GM23248 (cell line): ENCODE data around the gene TICAM1. TPM values are rescaled to one million over a fixed set of nuclear protein-coding genes. Genes with fewer than 3 reads are reported as not detected.
"Not testable (repeated sequence)": the region's sequence is repeated elsewhere in the genome, so short reads cannot be mapped to it uniquely, and the experiment has no call there.

Experiments used
- DNase-seq: peaks from one replicate; pipeline ENCODE4 v3.0.0-alpha.2; 2015
- H2AFZ ChIP-seq: fragments of 200-600 bp; sonication (generic); 2 replicates; pipeline ENCODE4 v1.6.1; 2016; ENCODE audit warnings: antibody characterized with exemption
- H3F3A ChIP-seq: fragments of 200-600 bp; sonication (generic); 2 replicates; pipeline ENCODE4 v1.6.1; 2016; ENCODE audit warnings: mild to moderate bottlenecking, antibody characterized with exemption, mixed run types; ENCODE audit not compliant: insufficient read depth
- H3K27ac ChIP-seq: fragments of 200-600 bp; sonication (generic); 2 replicates; pipeline ENCODE4 v1.5.1; 2016; ENCODE audit warnings: mild to moderate bottlenecking
- H3K27me3 ChIP-seq: fragments of 200-600 bp; sonication (generic); replicated peaks from 2 replicates; pipeline ENCODE4 v1.6.1; 2016; ENCODE audit warnings: mild to moderate bottlenecking; ENCODE audit not compliant: insufficient read depth
- H3K36me3 ChIP-seq: fragments of 200-600 bp; sonication (generic); 2 replicates; pipeline ENCODE4 v1.6.1; 2016; ENCODE audit warnings: low read depth, mild to moderate bottlenecking
- H3K4me1 ChIP-seq: fragments of 200-600 bp; sonication (generic); 2 replicates; pipeline ENCODE4 v1.6.1; 2016; ENCODE audit warnings: mild to moderate bottlenecking; ENCODE audit not compliant: insufficient read depth
- H3K4me2 ChIP-seq: fragments of 200-600 bp; sonication (generic); one replicate; pipeline ENCODE4 v1.6.1; 2016; ENCODE audit warnings: mild to moderate bottlenecking; ENCODE audit not compliant: unreplicated experiment
- H3K4me3 ChIP-seq: fragments of 200-600 bp; sonication (generic); 2 replicates; pipeline ENCODE4 v1.5.1; 2016; ENCODE audit warnings: mild to moderate bottlenecking
- H3K79me2 ChIP-seq: fragments of 200-600 bp; sonication (generic); 2 replicates; pipeline ENCODE4 v1.6.1; 2016; ENCODE audit warnings: mild to moderate bottlenecking; ENCODE audit not compliant: insufficient read depth
- H3K9ac ChIP-seq: fragments of 200-600 bp; sonication (generic); 2 replicates; pipeline ENCODE4 v1.6.1; 2016; ENCODE audit warnings: mild to moderate bottlenecking
- H3K9me2 ChIP-seq: fragments of 200-600 bp; sonication (generic); 2 replicates; pipeline ENCODE4 v1.6.1; 2016; ENCODE audit warnings: mixed run types, mild to moderate bottlenecking, moderate library complexity; ENCODE audit not compliant: insufficient read depth
- H3K9me3 ChIP-seq: fragments of 200-600 bp; sonication (generic); one replicate; pipeline ENCODE4 v1.6.1; 2017; ENCODE audit warnings: low read depth
- H4K20me1 ChIP-seq: fragments of 200-600 bp; sonication (generic); 2 replicates; pipeline ENCODE4 v1.6.0; 2016; ENCODE audit not compliant: insufficient read depth
- EZH2 ChIP-seq: fragments of 200-600 bp; sonication (generic); IDR thresholded peaks from 2 replicates; pipeline ENCODE4 v1.6.1; 2018; ENCODE audit warnings: antibody characterized with exemption, mild to moderate bottlenecking; ENCODE audit not compliant: insufficient read depth, poor library complexity, severe bottlenecking
- EZH2phosphoT487 ChIP-seq: fragments of 200-600 bp; sonication (generic); IDR thresholded peaks from 2 replicates; pipeline ENCODE4 v1.6.1; 2018; ENCODE audit warnings: antibody characterized with exemption, moderate library complexity, mild to moderate bottlenecking, low read depth; ENCODE audit not compliant: insufficient read depth
- WGBS, 2 experiments: methylation state at CpG; one replicate each; pipeline ENCODE4 v1.1.6; 2015 to 2017; ENCODE audit warnings: low lambda C conversion rate in 2 of 2, low coverage in 1 of 2; ENCODE audit errors: missing lambda C conversion rate in 2 of 2; 5-methylcytosine and 5-hydroxymethylcytosine counted together
- in situ Hi-C: fragments of 300-500 bp; cut with MboI; formaldehyde crosslinking; loops from 2 replicates; pipeline ENCODE4 v1.15.0; 2020
- polyA plus RNA-seq: library from polyadenylated mRNA; unstranded; fragments of >200 nt; fragmentation: Nextera tagmentation; extraction: Ambion mirVana; gene quantifications from 2 replicates; pipeline ENCODE4 v1.2.1, GENCODE V29; 2016
- total RNA-seq: library from RNA; depleted of rRNA; stranded (reverse); fragments of >200 nt; shearing (Covaris generic); gene quantifications from 2 replicates; pipeline ENCODE4 v1.2.3, GENCODE V29; 2014

The TICAM1 gene
- total and polyA plus RNA-seq, 2 experiments from 2014 or later = 4.2 to 19.9 TPM

DNA sequence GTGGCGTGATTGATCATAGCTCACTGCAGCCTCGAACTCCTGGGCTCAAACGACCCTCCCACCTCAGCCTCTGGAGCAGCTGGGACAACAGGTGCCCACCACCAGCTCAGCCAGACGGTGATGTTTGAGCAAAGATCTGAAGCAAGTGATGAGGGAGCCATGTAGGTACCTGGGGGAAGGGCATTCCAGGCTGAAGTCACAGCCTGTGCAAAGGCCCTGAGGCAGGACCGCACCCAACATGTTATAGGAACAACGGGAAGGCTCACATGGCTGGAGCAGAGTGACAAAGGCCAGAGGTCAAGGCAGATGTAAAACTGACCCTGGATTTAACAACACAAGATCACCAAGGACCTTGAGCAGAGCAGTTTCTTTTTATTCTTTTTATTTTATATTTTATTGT lies 25.1 kb downstream of the TICAM1 start:
- Histone ChIP-seq H3K27ac (no peak overlapping the region), H3K9me3 (no peaks in the 10 kb centered on the region), H3K27me3 (no peaks in the 10 kb centered on the region), H4K20me1 (no peaks in the 10 kb centered on the region), H3K9me2 (no peaks in the 10 kb centered on the region), H3K79me2 (no peaks in the 10 kb centered on the region), H3K4me2 (no peak overlapping the region), H3K9ac (no peak overlapping the region), H2AFZ (no peak overlapping the region), H3K36me3 (no peaks in the 10 kb centered on the region), H3K4me3 (no peak overlapping the region), H3F3A (no peaks in the 10 kb centered on the region), H3K4me1 (no peaks in the 10 kb centered on the region)
- 94 to 95% methylated on average over 6 of the region's 6 CpGs for WGBS, 2 experiments
- DNase-seq = no peak
- TF ChIP-seq EZH2phosphoT487 (no peak), EZH2 (no peak)
- in situ Hi-C loops = loop anchor here (10.0 kb wide), 1 partner anchor 228 kb away; no protein-coding TSS in a partner anchor

DNA sequence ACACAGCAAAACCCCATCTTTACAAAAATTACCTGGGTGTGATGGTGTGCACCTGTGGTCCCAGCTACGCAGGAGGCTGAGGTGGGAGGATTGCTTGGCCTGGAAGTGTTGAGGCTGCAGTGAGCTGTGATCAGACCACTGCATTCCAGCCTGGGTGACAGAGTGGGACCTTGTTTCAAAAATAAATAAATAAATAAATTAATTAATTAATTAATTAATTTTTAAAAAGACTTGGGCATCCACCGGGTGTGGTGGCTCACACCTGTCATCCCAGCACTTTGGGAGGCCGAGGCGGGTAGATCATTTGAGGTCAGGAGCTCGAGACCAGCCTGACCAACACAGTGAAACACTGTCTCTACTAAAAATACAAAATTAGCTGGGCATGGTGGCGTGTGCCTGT lies 26.4 kb downstream of the TICAM1 start:
- not testable (repeated sequence) for H3K9me2 ChIP-seq, H3K9me3 ChIP-seq, H3K4me3 ChIP-seq, H3K36me3 ChIP-seq, DNase-seq, H3K27ac ChIP-seq, H3K79me2 ChIP-seq, H3K27me3 ChIP-seq, H2AFZ ChIP-seq, H3F3A ChIP-seq, H3K9ac ChIP-seq, H3K4me2 ChIP-seq, H4K20me1 ChIP-seq, H3K4me1 ChIP-seq
- 95 to 98% methylated on average over 5 to 6 of the region's 6 CpGs for whole genome bisulfite sequencing, 2 experiments
- in situ Hi-C loops = loop anchor here (10.0 kb wide), 1 partner anchor 230 kb away; no protein-coding TSS in a partner anchor

DNA sequence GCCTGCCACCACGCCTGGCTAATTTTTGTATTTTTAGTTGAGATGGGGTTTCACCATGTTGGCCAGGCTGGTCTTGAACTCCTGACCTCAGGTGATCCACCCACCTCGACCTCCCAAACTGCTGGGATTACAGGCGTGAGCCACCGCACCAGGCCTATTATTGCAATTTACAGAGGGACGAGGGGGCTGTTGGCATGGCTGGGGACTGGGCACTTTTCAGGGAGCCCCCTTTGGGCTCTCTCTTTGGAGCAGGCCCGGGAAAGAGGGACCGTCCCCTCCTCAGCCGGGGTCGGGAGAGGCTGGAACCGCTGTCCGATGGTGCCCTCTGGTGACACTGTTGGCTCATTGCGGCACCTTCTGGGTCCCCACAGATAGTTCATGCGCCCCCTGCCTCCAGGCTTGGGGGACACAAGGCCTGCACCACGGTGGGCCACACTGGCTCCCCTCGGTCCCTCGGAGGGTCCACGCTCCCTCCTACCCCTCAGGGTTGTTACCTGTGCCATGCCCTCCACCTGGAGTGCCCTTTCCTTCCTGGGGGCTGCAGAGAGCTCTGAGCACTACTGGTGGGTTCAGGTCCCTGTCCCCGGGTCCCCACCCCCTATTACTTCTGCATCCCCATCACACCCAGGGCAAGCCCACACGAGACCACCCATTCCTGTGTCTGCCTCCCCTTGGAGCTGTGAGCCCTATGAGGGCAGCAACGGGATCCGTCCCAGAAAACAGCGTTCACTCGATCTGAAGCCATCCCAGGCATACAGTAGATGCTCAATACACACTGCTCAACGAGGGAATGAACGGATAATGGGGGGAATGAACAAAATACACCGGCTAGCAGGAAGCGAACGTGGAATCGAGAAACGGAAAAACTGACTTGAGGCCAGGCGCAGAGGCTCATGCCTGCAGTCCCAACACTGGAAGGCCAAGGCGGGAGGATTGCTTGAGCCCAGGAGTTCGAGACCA lies 27.5 kb downstream of the TICAM1 start:
- no peaks in the 10 kb centered on the region for H3K36me3 ChIP-seq
- TF ChIP-seq EZH2 (no peak), EZH2phosphoT487 (no peak)
- H3F3A ChIP-seq = no peaks in the 10 kb centered on the region
- no peak overlapping the region for H3K27ac ChIP-seq
- H3K4me2 ChIP-seq = no peak overlapping the region
- 40 to 41% methylated on average over 28 to 33 of the region's 33 CpGs for WGBS, 2 experiments
- no peaks in the 10 kb centered on the region for H3K27me3 ChIP-seq
- peak; percentile 62 for DNase-seq
- H4K20me1 ChIP-seq = no peaks in the 10 kb centered on the region
- H3K4me1 ChIP-seq = no peaks in the 10 kb centered on the region
- no peaks in the 10 kb centered on the region for H3K9me3 ChIP-seq
- H3K4me3 ChIP-seq = no peak overlapping the region
- H3K9ac ChIP-seq = no peak overlapping the region
- H3K9me2 ChIP-seq = no peaks in the 10 kb centered on the region
- in situ Hi-C loops = loop anchor here (10.0 kb wide), 1 partner anchor 231 kb away; no protein-coding TSS in a partner anchor
- no peaks in the 10 kb centered on the region for H3K79me2 ChIP-seq
- 0 out of 2 replicates have a peak overlapping the region, but pooled peaks have one; percentile 53 for H2AFZ ChIP-seq

DNA sequence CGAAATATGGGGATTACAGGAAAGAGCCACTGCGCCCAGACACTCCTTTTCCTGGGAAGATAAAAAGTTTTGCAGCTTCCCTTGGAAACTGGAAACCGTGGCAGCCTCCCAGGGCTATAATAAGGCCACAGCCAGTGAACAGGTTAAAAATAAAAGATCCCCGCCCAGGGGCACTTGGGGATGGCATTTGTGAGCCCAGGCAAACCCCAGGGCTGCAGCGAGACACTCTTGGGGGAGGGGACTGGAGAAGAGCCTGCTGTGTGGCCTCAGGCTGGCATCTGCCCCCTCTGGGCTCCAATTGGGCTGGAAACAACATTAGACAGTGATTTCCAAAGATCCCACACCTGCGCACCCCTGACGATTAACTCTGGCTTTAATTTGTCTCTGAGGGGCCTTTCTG lies 28.8 kb downstream of the TICAM1 start:
- H3K27ac ChIP-seq = no peak overlapping the region
- DNase-seq = no peak
- H3K4me3 ChIP-seq = no peak overlapping the region
- 73 to 77% methylated on average over 7 of the region's 7 CpGs for WGBS, 2 experiments
- no peaks in the 10 kb centered on the region for H3F3A ChIP-seq
- no peak overlapping the region for H3K9ac ChIP-seq
- no peaks in the 10 kb centered on the region for H3K9me2 ChIP-seq
- no peaks in the 10 kb centered on the region for H3K4me1 ChIP-seq
- H4K20me1 ChIP-seq = no peaks in the 10 kb centered on the region
- in situ Hi-C loops = loop anchor here (10.0 kb wide), 1 partner anchor 232 kb away; no protein-coding TSS in a partner anchor
- H2AFZ ChIP-seq = no peak overlapping the region
- no peaks in the 10 kb centered on the region for H3K36me3 ChIP-seq
- H3K4me2 ChIP-seq = no peak overlapping the region
- H3K9me3 ChIP-seq = no peaks in the 10 kb centered on the region
- no peaks in the 10 kb centered on the region for H3K79me2 ChIP-seq
- TF ChIP-seq EZH2 (no peak), EZH2phosphoT487 (no peak)
- no peaks in the 10 kb centered on the region for H3K27me3 ChIP-seq
